IPS-18a (cell line): ENCODE results near the gene FZD10.

ENCODE experiments used
- H3K27ac ChIP-seq: one replicate; pipeline ENCODE4 v1.5.1; 2013; ENCODE audit warnings: low read length
- H3K27me3 ChIP-seq: one replicate; pipeline ENCODE4 v1.6.1; 2013; ENCODE audit warnings: mild to moderate bottlenecking, low read length; ENCODE audit not compliant: control insufficient read depth, insufficient read depth
- H3K36me3 ChIP-seq: one replicate; pipeline ENCODE4 v1.6.1; 2013; ENCODE audit warnings: low read depth, low read length; ENCODE audit not compliant: control insufficient read depth
- H3K4me1 ChIP-seq: one replicate; pipeline ENCODE4 v1.6.1; 2013; ENCODE audit warnings: low read depth, low read length; ENCODE audit not compliant: control insufficient read depth
- H3K4me3 ChIP-seq: one replicate; pipeline ENCODE4 v1.5.1; 2013; ENCODE audit warnings: low read length
- H3K9ac ChIP-seq: one replicate; pipeline ENCODE4 v1.6.1; 2013; ENCODE audit warnings: mild to moderate bottlenecking, low read length, moderate library complexity
- H3K9me3 ChIP-seq: one replicate; pipeline ENCODE4 v1.6.1; 2013; ENCODE audit warnings: low read depth, low read length; ENCODE audit not compliant: control insufficient read depth

FZD10 gene

GRCh38 chr12:130201037-130201436, 38.8 kb downstream of the FZD10 start:
- H3K4me1 ChIP-seq, result no peaks in the 10 kb centered on the region
- no peak overlapping the region for H3K4me3 ChIP-seq
- H3K9ac ChIP-seq, result no peak overlapping the region
- H3K36me3 ChIP-seq, result no peaks in the 10 kb centered on the region
- no peak overlapping the region for H3K27ac ChIP-seq
- no peaks in the 10 kb centered on the region for H3K27me3 ChIP-seq
- H3K9me3 ChIP-seq, result no peaks in the 10 kb centered on the region

GRCh38 chr12:130202201-130202600, 39.9 kb downstream of the FZD10 start:
- Histone ChIP-seq H3K9me3 (no peaks in the 10 kb centered on the region), H3K27me3 (no peaks in the 10 kb centered on the region), H3K27ac (no peak overlapping the region), H3K4me3 (no peak overlapping the region), H3K4me1 (no peaks in the 10 kb centered on the region), H3K36me3 (no peaks in the 10 kb centered on the region), H3K9ac (no peak overlapping the region)

GRCh38 chr12:130203151-130203550, 40.9 kb downstream of the FZD10 start:
- no peak overlapping the region for H3K4me3 ChIP-seq
- no peaks in the 10 kb centered on the region for H3K27me3 ChIP-seq
- no peaks in the 10 kb centered on the region for H3K9me3 ChIP-seq
- H3K9ac ChIP-seq, result no peak overlapping the region
- no peak overlapping the region for H3K27ac ChIP-seq
- H3K4me1 ChIP-seq, result no peaks in the 10 kb centered on the region
- no peaks in the 10 kb centered on the region for H3K36me3 ChIP-seq

- Histone ChIP-seq H3K4me3 (no peak overlapping the region), H3K27ac (no peak overlapping the region), H3K9me3 (no peaks in the 10 kb centered on the region), H3K36me3 (no peaks in the 10 kb centered on the region), H3K9ac (no peak overlapping the region), H3K27me3 (no peaks in the 10 kb centered on the region), H3K4me1 (no peaks in the 10 kb centered on the region)
Measured at GRCh38 chr12:130204541-130204953, 42.3 kb downstream of the FZD10 start.

- Histone ChIP-seq H3K27ac (no peak overlapping the region), H3K36me3 (no peaks in the 10 kb centered on the region), H3K4me1 (no peaks in the 10 kb centered on the region), H3K9me3 (no peaks in the 10 kb centered on the region), H3K4me3 (no peak overlapping the region), H3K9ac (no peak overlapping the region), H3K27me3 (no peaks in the 10 kb centered on the region)
Measured at GRCh38 chr12:130205495-130205894, 43.2 kb downstream of the FZD10 start.

GRCh38 chr12:130212384-130212989, 50.2 kb downstream of the FZD10 start:
- Histone ChIP-seq H3K4me3 (no peak overlapping the region), H3K4me1 (no peaks in the 10 kb centered on the region), H3K27me3 (peaks cover 34% of the 10 kb centered on the region), H3K27ac (no peak overlapping the region), H3K36me3 (no peaks in the 10 kb centered on the region), H3K9ac (no peak overlapping the region), H3K9me3 (no peaks in the 10 kb centered on the region)

GRCh38 chr12:130213249-130213648, 51.0 kb downstream of the FZD10 start:
- Histone ChIP-seq H3K4me1 (no peaks in the 10 kb centered on the region), H3K4me3 (no peak overlapping the region), H3K27me3 (peaks cover 38% of the 10 kb centered on the region), H3K9ac (no peak overlapping the region), H3K9me3 (no peaks in the 10 kb centered on the region), H3K36me3 (no peaks in the 10 kb centered on the region), H3K27ac (no peak overlapping the region)

GRCh38 chr12:130214686-130215395, 52.6 kb downstream of the FZD10 start:
- Histone ChIP-seq H3K36me3 (no peaks in the 10 kb centered on the region), H3K4me1 (peaks cover 1% of the 10 kb centered on the region), H3K9ac (no peak overlapping the region), H3K27me3 (peaks cover 54% of the 10 kb centered on the region), H3K27ac (no peak overlapping the region), H3K9me3 (no peaks in the 10 kb centered on the region), H3K4me3 (no peak overlapping the region)
